Measurements from ENCODE around the gene TEX30.

GRCh38 chr13:102763741-102764140, 9.8 kb downstream of the TEX30 start:
- no peak for TF ChIP-seq CTCF (conservative IDR thresholded peaks at IDR 0.05)
- no peak for TF ChIP-seq ZFX (IDR thresholded peaks at IDR 0.05)

Measured in C4-2B (cell line).